Sigmoid colon (tissue), 4 donors: Measurements from ENCODE around the gene PELO.

Source experiments
- POLR2A ChIP-seq, 2 donors: fragments of 450-650 bp; IDR thresholded peaks; one replicate each; pipeline ENCODE4 v1.6.1; 2016; ENCODE audit warnings: antibody characterized with exemption in 2 of 2, mild to moderate bottlenecking in 2 of 2, moderate library complexity in 2 of 2
- POLR2AphosphoS5 ChIP-seq, 4 donors: sonication (generic); formaldehyde crosslinking; IDR thresholded peaks; one replicate each; pipeline ENCODE4 v1.6.1; 2017; ENCODE audit warnings: antibody characterized with exemption in 4 of 4
- TF ChIP-seq, protein P1 (sequence below), 4 experiments: fragments of 450-650 bp in 3 of 4; fragments of 200-600 bp in 1 of 4; IDR thresholded peaks; one replicate each; pipeline ENCODE4 v1.5.1; 2016 to 2019; ENCODE audit warnings: antibody characterized with exemption in 4 of 4, mild to moderate bottlenecking in 3 of 4, moderate library complexity in 2 of 4

DNA sequence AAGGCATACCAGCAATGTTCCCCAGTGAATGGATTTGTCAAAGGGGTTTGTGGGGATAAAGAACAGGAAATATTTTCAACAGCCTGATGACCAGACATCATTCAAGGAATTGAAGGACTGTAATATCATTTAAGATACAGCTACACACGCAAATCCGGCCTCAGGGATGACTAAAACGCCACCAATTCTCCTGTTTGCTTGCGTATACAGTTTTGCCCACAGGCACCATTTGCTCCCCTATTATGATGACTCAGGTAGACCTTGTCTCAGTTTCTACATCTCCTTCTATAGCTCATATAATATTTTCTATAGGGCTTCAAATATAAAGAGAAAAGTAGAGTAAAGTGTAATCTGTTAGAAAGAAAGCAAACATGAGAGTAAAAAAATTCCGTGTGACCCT, 29.7 kb upstream of the PELO start:
- TF ChIP-seq, protein P1, sequence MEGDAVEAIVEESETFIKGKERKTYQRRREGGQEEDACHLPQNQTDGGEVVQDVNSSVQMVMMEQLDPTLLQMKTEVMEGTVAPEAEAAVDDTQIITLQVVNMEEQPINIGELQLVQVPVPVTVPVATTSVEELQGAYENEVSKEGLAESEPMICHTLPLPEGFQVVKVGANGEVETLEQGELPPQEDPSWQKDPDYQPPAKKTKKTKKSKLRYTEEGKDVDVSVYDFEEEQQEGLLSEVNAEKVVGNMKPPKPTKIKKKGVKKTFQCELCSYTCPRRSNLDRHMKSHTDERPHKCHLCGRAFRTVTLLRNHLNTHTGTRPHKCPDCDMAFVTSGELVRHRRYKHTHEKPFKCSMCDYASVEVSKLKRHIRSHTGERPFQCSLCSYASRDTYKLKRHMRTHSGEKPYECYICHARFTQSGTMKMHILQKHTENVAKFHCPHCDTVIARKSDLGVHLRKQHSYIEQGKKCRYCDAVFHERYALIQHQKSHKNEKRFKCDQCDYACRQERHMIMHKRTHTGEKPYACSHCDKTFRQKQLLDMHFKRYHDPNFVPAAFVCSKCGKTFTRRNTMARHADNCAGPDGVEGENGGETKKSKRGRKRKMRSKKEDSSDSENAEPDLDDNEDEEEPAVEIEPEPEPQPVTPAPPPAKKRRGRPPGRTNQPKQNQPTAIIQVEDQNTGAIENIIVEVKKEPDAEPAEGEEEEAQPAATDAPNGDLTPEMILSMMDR (IDR thresholded peaks at IDR 0.05), result no peak
- TF ChIP-seq POLR2AphosphoS5 (IDR thresholded peaks at IDR 0.05) (no peak), POLR2A (IDR thresholded peaks at IDR 0.05) (no peak)
